Activated naive CD4-positive, alpha-beta T cell (primary cell): ENCODE data around the gene SPATA16.

Source experiments
- DNase-seq, 4 experiments: peaks; one replicate each; lab custom pipeline; 2025; lab: John Stamatoyannopoulos, UW

Gene SPATA16

DNA sequence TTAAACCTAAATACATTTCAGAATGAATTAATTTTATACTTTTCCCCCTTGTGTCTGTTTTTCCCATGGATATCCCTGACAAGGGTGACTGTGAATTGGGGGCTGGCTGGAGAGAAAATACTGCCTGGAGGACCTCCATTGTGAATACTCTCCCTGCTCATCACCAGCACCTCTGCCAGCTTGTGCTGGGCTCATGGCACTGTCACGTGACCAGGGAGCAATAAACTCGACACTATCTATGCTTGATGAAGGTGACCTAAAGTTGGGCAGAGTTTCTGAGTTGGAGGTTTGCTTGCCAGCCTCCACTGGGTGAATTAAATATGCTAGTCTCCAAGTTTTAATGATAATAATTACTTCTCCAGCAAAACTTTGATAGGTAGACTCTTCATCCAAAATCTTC is 189.5 kb downstream of the SPATA16 start:
- DNase-seq = no peak

- DNase-seq = no peak
Observed at GRCh38 chr3:172946061-172946460, 195.0 kb downstream of the SPATA16 start.

GRCh38 chr3:172939651-172940293 is 201.3 kb downstream of the SPATA16 start:
- no peak for DNase-seq

GRCh38 chr3:172938788-172939187 is 202.2 kb downstream of the SPATA16 start:
- no peak for DNase-seq

DNA sequence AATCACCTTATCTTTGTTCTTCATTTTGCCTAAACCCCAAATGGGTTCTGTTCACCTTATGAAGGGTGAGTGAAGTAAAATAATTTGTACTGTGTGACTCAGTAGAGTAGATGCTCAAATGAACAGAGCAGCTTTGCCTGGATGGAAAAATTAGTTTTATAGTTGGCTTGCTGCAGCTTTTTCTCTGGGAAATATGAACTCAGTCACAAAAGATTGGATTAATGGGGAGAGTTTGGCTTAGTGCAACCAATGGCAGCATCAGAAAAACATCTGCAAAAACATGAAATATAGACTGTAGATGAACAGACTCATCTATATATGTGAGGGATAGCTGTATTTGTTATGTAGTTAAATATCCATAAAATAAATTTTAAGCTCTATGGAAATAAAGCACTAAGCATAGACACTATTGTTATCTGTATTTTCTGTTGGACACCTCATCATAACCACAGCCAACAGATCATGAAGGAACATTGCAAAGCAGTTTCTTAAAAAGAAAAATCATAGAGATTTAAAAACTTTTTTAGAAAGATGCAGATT is 209.2 kb downstream of the SPATA16 start:
- DNase-seq = no peak

GRCh38 chr3:172929451-172929850 is 211.6 kb downstream of the SPATA16 start:
- DNase-seq = no peak

GRCh38 chr3:172924546-172924945 is 216.5 kb downstream of the SPATA16 start:
- no peak for DNase-seq

DNA sequence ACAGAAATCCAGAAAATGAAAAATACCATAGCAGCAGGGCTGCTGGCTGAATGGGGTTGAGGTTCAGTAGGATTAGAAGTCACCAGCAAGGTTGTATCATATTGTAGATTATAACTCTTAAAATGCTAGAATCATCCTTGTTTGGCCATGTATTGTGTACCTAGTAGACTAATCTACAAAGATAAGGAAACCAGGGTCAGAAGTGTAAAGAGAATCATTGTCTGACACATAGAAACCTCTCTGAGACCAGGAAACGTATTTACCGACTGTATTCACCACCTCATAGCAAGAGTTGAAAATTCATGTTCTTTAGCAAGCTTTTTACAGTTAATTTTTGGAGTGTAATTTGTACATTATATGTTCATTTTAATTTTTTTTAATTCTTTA is 221.7 kb downstream of the SPATA16 start:
- no peak for DNase-seq

GRCh38 chr3:172918568-172919296 is 222.3 kb downstream of the SPATA16 start:
- no peak for DNase-seq

DNA sequence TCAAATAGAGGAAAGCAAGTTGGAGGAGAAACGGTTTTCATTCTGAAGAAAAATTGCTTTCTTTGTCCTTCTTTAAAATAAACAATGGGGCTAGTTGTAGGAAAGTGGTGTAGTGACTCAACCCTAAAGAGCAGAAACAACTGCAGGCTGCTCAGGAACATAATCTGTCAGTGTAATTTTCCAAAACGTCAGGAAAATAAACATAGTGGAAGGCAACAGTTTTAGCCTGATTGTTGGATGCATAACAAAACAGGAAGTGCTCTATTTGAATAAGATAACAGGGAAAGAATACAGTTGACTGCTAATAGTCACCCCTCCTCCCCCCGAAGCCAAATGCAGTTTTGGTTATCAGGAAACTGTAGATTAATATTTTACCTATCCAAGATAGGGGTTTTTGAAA is 222.9 kb downstream of the SPATA16 start:
- no peak for DNase-seq

- DNase-seq = no peak
Observed at GRCh38 chr3:172915911-172916514, 225.0 kb downstream of the SPATA16 start.

DNA sequence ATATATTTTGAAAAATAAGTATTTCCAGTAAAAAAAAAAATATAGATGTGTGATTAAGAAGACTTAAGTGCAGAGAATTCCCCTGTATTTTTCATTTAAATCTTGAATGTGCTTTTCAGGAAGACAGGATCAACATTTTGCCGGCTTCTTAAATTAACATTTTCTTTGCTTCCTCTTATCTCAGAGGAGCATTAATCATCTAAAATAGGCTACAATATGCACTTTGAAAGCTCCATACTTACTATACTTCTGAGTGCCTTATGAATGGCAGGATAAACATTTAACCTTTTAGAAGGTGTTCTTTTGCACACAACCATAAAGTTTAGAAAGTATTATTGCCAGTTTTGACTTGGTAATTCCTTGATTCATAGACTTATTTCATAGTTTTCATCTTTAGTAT is 226.2 kb downstream of the SPATA16 start:
- no peak for DNase-seq

DNA sequence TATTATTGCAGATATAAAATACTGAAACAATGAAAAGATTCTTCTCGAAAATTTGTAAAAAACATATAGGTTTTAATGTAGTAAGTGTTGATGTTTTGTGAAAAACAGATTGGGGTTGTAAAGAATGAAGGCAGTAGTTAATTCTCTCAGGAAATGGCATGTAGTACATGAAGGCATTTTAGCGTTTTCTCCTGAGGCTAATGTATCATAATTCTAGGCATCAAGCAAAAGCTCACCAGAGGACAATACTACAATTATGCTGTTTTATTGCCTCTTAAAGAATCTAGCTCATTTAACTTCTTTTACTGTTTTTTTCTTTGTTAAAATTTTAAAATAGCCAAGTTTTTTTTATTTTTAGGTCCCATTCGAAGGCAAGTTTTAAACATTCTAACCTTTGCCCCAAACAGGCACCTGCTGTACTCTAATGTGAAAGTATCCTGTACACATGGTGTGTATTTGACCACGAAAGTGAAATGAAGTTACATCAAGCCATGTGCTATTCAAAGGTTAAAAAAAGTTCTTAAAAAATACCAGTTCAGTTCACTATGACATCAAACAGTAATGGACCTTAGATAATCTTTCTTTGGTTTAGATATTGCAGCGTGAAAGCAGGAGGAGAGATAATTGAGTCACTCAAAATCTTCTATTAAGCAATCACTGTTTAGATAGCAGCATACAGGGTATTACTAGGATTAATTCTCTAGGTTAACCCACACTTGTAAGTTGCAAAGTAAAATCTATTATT is 227.0 kb downstream of the SPATA16 start:
- no peak for DNase-seq

- DNase-seq = no peak
Observed at GRCh38 chr3:172911142-172911541, 229.9 kb downstream of the SPATA16 start.

DNA sequence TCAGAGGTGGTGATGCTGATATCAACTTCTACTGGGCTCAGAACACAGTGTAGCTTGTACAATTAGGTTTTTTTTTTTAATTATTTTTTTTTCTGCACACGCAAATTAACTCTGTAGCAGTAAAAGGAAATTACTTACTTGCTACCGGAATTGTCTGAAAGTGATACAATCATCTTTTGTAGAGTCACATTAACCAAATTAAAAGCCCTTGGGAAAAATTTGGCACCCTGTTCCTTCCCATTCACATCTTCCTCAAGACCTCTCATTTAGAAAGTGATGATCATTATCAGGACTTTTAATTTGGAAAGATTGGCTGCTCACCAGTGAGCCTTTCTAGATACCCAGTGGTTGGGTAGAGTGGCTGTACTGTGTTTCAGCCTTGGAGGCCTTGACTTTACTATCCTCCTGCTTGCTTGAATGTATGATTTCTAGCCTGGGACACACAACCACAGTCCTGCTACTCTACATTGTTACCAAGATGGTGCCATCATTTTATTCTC is 232.2 kb downstream of the SPATA16 start:
- no peak for DNase-seq

DNA sequence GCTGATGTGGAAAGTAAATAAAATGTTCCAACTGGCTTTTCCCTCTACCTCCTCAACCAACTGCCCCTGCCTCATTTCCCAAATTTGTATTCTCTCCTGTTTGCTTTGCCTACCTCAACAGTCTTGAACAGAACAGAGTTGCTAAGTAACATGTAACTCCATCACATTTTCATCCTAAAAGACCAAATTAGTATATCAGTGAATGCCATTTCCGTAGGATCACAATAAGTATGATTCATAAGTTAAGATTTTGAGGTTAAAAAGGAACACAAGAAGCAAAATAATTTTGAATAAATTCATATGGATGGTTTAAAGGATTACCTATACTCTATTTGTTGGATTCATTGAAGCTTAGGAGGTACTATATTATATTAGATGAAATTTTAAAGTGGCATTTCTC is 235.6 kb downstream of the SPATA16 start:
- no peak for DNase-seq

DNA sequence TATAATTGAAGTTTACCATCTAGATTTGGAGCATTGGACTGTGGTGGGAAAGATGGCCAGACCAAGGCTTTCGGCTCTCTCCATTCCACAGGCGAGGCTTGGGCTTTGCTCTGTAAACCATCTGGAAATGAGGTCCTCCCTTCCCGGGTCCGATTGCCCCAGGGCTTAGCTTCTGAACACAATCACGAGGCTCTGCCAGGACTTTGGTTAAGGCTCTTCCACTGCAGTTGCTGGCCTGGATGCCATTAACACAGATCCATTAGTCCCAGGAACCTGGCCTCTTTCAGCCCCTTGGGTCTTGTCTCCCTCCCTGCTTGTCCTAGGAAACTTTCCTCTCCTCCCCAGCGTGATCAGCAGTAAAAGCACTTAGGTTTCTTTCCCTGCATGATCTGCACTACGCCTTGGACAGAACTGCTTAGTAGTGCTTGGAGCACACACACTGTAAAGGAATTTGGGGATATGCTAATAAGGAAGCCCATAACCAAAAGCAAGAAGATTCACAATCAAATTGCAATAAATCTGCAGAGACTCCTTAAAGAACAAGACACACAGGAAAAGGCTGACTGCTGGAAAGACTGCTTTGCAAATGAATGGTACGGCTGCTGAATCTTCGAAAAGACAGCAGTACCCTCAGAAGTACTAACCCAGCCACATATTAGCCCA is 236.2 kb downstream of the SPATA16 start:
- DNase-seq = no peak

DNA sequence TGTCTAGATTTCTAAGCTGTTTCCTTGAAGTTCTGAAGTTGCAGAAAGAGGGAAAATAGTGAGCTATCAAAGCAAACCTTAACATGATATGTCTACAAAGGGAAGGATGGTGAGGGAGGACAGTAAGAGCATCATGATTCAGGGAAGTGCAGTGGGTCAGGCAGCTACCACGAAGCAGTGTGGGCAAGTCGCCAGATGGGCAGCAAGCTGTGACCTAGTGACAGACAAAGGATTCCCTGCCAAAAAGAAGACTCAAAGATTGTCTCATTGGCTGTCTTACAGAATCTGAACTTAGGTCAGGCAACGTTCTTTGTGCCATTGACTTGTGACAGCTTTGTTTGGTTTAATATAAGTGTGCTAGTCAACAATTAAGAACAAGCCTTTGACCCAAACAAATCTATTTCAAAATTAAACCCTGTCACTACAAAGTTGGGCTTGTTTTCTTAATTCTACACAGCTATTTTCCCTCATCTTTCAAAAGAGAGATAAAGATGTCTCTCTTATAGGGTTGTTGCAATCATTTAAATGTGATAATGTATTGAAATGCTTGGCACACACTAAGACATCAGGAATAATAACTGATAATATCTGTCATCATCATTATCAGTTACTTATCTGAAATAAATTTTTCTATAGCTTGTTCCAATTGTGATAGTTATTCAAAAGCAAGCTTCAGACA is 237.3 kb downstream of the SPATA16 start:
- no peak for DNase-seq

GRCh38 chr3:172892158-172892557 is 248.9 kb downstream of the SPATA16 start:
- DNase-seq = no peak

DNA sequence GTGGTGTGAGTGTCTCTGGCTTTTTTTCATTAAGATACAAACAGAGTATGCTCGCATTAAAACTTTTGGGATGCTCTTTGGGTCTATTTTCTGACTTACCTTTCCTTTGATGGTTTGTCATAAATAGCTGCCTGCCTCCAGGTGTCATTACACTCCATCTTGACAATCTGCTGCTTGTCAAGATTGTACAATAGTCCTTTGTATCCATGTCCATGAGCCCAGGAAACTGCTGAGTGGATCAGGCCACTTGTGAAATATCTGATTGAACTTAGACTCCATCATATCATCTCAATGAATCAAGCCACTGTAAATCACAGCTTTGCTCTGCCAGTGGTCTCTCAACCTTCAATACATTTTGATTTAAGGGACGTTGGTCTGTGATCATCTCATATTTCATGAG is 255.3 kb downstream of the SPATA16 start:
- DNase-seq = no peak

GRCh38 chr3:172882563-172882962 is 258.5 kb downstream of the SPATA16 start:
- no peak for DNase-seq
